HG03457 (cell line): ENCODE data around the gene PAOX.
"Not testable (repeated sequence)": the region's sequence is repeated elsewhere in the genome, so short reads cannot be mapped to it uniquely, and the experiment has no call there.

Experiments
- ATAC-seq: cut with Tn5 transposase; IDR thresholded peaks from one replicate; pipeline ENCODE4 v1.9.1; 2021; ENCODE audit warnings: moderate number of reproducible peaks; ENCODE audit not compliant: unreplicated experiment

The PAOX gene

GRCh38 chr10:133362846-133363245 lies 16.2 kb upstream of the PAOX start:
- no peak for ATAC-seq

GRCh38 chr10:133364645-133365431 lies 14.2 kb upstream of the PAOX start:
- no peak for ATAC-seq

GRCh38 chr10:133365461-133366129 lies 13.5 kb upstream of the PAOX start:
- no peak for ATAC-seq

- ATAC-seq, result no peak
Measured at GRCh38 chr10:133366130-133366478, 13.0 kb upstream of the PAOX start.

GRCh38 chr10:133366751-133367150 lies 12.3 kb upstream of the PAOX start:
- no peak for ATAC-seq

- not testable (repeated sequence) for ATAC-seq
Measured at GRCh38 chr10:133367461-133367860, 11.6 kb upstream of the PAOX start.

- ATAC-seq, result no peak
Measured at GRCh38 chr10:133368153-133368552, 10.9 kb upstream of the PAOX start.

- no peak for ATAC-seq
Measured at GRCh38 chr10:133370030-133370786, 8.9 kb upstream of the PAOX start.

- ATAC-seq, result no peak
Measured at GRCh38 chr10:133372507-133372906, 6.6 kb upstream of the PAOX start.

GRCh38 chr10:133373174-133374090 lies 5.6 kb upstream of the PAOX start, which contains the start of gene ECHS1:
TSS of gene ECHS1 (minus strand) at chr10:133373354. CDS start at chr10:133373333, 21 bp downstream.
- ATAC-seq, result peak; percentile 90

- ATAC-seq, result no peak
Measured at GRCh38 chr10:133375357-133376115, 3.5 kb upstream of the PAOX start.

- ATAC-seq, result not testable (repeated sequence)
Measured at GRCh38 chr10:133376183-133376582, 2.9 kb upstream of the PAOX start.

GRCh38 chr10:133377025-133377817 lies 1.8 kb upstream of the PAOX start:
- no peak for ATAC-seq

GRCh38 chr10:133377818-133378250 lies 1.2 kb upstream of the PAOX start:
- ATAC-seq, result no peak

GRCh38 chr10:133378251-133379096 lies 588 bp upstream of the PAOX start:
- no peak for ATAC-seq

- ATAC-seq, result no peak
Measured at GRCh38 chr10:133379801-133380666, 972 bp downstream of the PAOX start.

GRCh38 chr10:133381036-133381435 lies 2.0 kb downstream of the PAOX start:
- no peak for ATAC-seq
